Endodermal cell (in vitro differentiated cells): ENCODE data around the gene GRIN2C. TPM values are rescaled to one million over a fixed set of nuclear protein-coding genes. Genes with fewer than 3 reads are reported as not detected.

ENCODE experiments used
- DNase-seq: peaks from one replicate; pipeline ENCODE4 v3.0.0-alpha.2; 2017
- H3K27ac ChIP-seq: 2 replicates; pipeline ENCODE4 v1.5.1; 2013; ENCODE audit warnings: mild to moderate bottlenecking, low read depth, low read length, moderate library complexity
- H3K27me3 ChIP-seq: 2 replicates; pipeline ENCODE4 v1.6.1; 2013; ENCODE audit warnings: mild to moderate bottlenecking, low read length, moderate library complexity; ENCODE audit not compliant: insufficient read depth, control insufficient read depth, poor library complexity, severe bottlenecking
- H3K36me3 ChIP-seq: 2 replicates; pipeline ENCODE4 v1.7.0; 2013; ENCODE audit warnings: mild to moderate bottlenecking, low read length, moderate library complexity; ENCODE audit not compliant: control insufficient read depth, insufficient read depth
- H3K4me1 ChIP-seq: one replicate; pipeline ENCODE4 v1.7.0; 2013; ENCODE audit warnings: low read length; ENCODE audit not compliant: control insufficient read depth, insufficient read depth
- H3K4me3 ChIP-seq: 2 replicates; pipeline ENCODE4 v1.5.1; 2013; ENCODE audit warnings: mild to moderate bottlenecking, low read length, moderate library complexity
- H3K9ac ChIP-seq: 2 replicates; pipeline ENCODE4 v1.6.1; 2013; ENCODE audit warnings: mild to moderate bottlenecking, low read length, moderate library complexity; ENCODE audit not compliant: poor library complexity, severe bottlenecking; ENCODE audit errors: extremely low read depth
- H3K9me3 ChIP-seq: 2 replicates; pipeline ENCODE4 v1.6.1; 2013; ENCODE audit warnings: mild to moderate bottlenecking, low read length, moderate library complexity; ENCODE audit not compliant: control insufficient read depth
- H3K27ac Mint-ChIP-seq: 2 replicates; pipeline ENCODE4 v1.8.0; 2020; ENCODE audit warnings: mixed read lengths
- H3K27me3 Mint-ChIP-seq: 2 replicates; pipeline ENCODE4 v1.8.0; 2021; ENCODE audit warnings: mild to moderate bottlenecking, mixed read lengths; ENCODE audit not compliant: insufficient read depth
- H3K36me3 Mint-ChIP-seq: 2 replicates; pipeline ENCODE4 v1.8.0; 2020; ENCODE audit warnings: low read depth, mixed read lengths
- H3K4me1 Mint-ChIP-seq: 2 replicates; pipeline ENCODE4 v1.8.0; 2020; ENCODE audit warnings: mixed read lengths
- H3K4me3 Mint-ChIP-seq: 2 replicates; pipeline ENCODE4 v1.8.0; 2020; ENCODE audit warnings: mild to moderate bottlenecking, moderate library complexity, mixed read lengths
- H3K9me3 Mint-ChIP-seq: 2 replicates; pipeline ENCODE4 v1.8.0; 2020; ENCODE audit warnings: mild to moderate bottlenecking, mixed read lengths
- WGBS, 2 experiments: methylation state at CpG; one replicate each; pipeline versions ENCODE4 v1.1.5 to v1.1.7; 2013; ENCODE audit warnings: missing lambda C conversion rate in 2 of 2, mixed read lengths in 1 of 2; ENCODE audit not compliant: insufficient coverage in 1 of 2, insufficient read length in 1 of 2; 5-methylcytosine and 5-hydroxymethylcytosine counted together
- total RNA-seq, 2 donors: library from RNA; stranded (reverse); fragmentation: NEBNext Ultra II Directional in 1 of 2; extraction: Animal tissue kit (Norgen Biotek cat#: 25700) in 1 of 2; gene quantifications; 2 replicates in 1 of 2; 3 replicates in 1 of 2; pipeline ENCODE4 v1.2.1, GENCODE V29; 2021
- TF ChIP-seq, protein P1 (sequence below): fragments of 200-600 bp; sonication (generic); conservative IDR thresholded peaks from 2 replicates; pipeline ENCODE4 v1.5.0; 2021; ENCODE audit warnings: antibody characterized with exemption, mild to moderate bottlenecking

Gene GRIN2C
- total RNA-seq, 2 donors from 2014 or later, result 0.24 to 0.31 TPM

DNA sequence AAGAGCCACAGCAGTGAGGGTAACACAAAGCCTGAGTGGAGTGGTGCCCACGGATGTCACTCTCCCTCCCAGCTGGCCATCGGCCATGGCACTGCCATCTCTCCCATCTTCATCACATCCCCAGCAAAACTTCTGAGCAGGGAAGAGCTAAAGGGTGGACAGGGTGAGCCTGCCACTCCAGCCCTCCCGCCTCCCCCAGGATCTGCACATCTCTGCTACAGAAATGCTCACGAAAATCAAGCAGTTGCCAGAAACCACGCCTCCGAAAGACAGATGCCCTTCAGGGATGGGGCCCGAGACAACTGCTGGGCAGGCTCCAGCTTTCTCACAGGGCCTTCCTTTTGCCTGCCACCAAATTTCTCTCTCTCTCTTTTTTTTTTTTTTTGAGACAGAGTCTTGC lies 3.6 kb downstream of the GRIN2C start:
- Mint-ChIP-seq H3K27ac (no peak overlapping the region), H3K4me1 (peaks cover 4% of the 10 kb centered on the region), H3K4me3 (no peak overlapping the region), H3K9me3 (no peaks in the 10 kb centered on the region), H3K36me3 (no peaks in the 10 kb centered on the region), H3K27me3 (peaks cover 91% of the 10 kb centered on the region)
- no peak overlapping the region for H3K9ac ChIP-seq
- H3K27ac ChIP-seq, result no peak overlapping the region
- TF ChIP-seq, protein P1, sequence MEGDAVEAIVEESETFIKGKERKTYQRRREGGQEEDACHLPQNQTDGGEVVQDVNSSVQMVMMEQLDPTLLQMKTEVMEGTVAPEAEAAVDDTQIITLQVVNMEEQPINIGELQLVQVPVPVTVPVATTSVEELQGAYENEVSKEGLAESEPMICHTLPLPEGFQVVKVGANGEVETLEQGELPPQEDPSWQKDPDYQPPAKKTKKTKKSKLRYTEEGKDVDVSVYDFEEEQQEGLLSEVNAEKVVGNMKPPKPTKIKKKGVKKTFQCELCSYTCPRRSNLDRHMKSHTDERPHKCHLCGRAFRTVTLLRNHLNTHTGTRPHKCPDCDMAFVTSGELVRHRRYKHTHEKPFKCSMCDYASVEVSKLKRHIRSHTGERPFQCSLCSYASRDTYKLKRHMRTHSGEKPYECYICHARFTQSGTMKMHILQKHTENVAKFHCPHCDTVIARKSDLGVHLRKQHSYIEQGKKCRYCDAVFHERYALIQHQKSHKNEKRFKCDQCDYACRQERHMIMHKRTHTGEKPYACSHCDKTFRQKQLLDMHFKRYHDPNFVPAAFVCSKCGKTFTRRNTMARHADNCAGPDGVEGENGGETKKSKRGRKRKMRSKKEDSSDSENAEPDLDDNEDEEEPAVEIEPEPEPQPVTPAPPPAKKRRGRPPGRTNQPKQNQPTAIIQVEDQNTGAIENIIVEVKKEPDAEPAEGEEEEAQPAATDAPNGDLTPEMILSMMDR, result no peak
- H3K36me3 ChIP-seq, result no peaks in the 10 kb centered on the region
- H3K9me3 ChIP-seq, result no peaks in the 10 kb centered on the region
- no peak for DNase-seq
- H3K27me3 ChIP-seq, result peaks cover 97% of the 10 kb centered on the region
- no peaks in the 10 kb centered on the region for H3K4me1 ChIP-seq
- WGBS, 2 experiments, result 84 to 94% methylated on average over 6 to 7 of the region's 7 CpGs
- H3K4me3 ChIP-seq, result no peak overlapping the region

DNA sequence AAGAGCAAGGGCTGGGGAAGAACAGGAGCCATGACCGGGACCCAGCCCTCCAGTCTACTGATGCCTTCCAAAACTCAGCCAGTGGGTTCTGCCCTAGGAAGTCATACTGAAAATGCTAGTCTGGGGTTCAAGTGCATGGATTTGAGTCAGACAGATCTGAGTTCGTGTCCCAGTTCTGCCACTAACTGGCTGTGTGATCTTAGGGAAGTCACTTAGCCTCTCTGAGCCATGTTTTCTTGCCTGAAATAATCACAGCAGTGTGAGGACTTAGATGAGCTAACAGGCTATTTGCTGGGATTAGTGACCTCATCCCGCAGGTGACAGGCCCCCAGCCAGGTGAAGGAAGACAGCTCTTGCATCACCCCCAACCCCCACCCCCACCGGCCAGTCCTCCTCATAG lies 4.4 kb downstream of the GRIN2C start:
- Mint-ChIP-seq H3K4me1 (peaks cover 4% of the 10 kb centered on the region), H3K9me3 (no peaks in the 10 kb centered on the region), H3K4me3 (no peak overlapping the region), H3K36me3 (no peaks in the 10 kb centered on the region), H3K27me3 (peaks cover 91% of the 10 kb centered on the region), H3K27ac (no peak overlapping the region)
- Histone ChIP-seq H3K36me3 (no peaks in the 10 kb centered on the region), H3K9me3 (no peaks in the 10 kb centered on the region), H3K27me3 (peaks cover 97% of the 10 kb centered on the region), H3K4me1 (no peaks in the 10 kb centered on the region), H3K9ac (no peak overlapping the region), H3K27ac (no peak overlapping the region), H3K4me3 (no peak overlapping the region)
- no peak for DNase-seq
- TF ChIP-seq, protein P1, result no peak
- 85 to 91% methylated on average over 3 to 4 of the region's 4 CpGs for WGBS, 2 experiments

DNA sequence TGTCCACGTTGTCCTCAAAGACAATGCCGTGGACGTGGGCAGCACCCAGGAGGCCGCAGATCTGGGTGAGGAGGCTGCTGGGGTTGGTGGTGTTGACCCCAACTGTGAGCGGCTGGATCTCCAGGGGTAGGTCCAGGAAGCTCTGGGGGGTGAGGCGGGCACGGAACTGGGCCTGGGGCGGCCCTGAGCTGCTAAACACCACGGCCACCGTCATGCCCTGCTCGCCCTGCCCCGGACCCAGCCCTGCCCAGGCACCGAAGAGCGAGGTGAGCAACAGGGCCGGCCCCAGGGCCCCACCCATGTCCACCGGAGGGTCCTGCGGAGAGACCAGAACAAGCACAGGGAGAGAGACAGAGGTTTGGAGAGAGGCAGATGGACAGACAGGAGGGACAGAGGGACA lies 4.9 kb downstream of the GRIN2C start:
- Histone ChIP-seq H3K9ac (no peak overlapping the region), H3K27me3 (peaks cover 97% of the 10 kb centered on the region), H3K4me3 (no peak overlapping the region), H3K9me3 (no peaks in the 10 kb centered on the region), H3K27ac (no peak overlapping the region), H3K36me3 (no peaks in the 10 kb centered on the region), H3K4me1 (no peaks in the 10 kb centered on the region)
- TF ChIP-seq, protein P1, result no peak
- H3K4me3 Mint-ChIP-seq, result no peak overlapping the region
- H3K9me3 Mint-ChIP-seq, result no peaks in the 10 kb centered on the region
- no peak for DNase-seq
- no peaks in the 10 kb centered on the region for H3K36me3 Mint-ChIP-seq
- WGBS, 2 experiments, result 91 to 94% methylated on average over 11 to 17 of the region's 17 CpGs
- no peak overlapping the region for H3K27ac Mint-ChIP-seq
- H3K27me3 Mint-ChIP-seq, result peaks cover 91% of the 10 kb centered on the region
- H3K4me1 Mint-ChIP-seq, result peaks cover 4% of the 10 kb centered on the region
